GM19328 (cell line): ENCODE results near the gene HES7.
A peak's percentile ranks its signal among the peaks of the same experiment; 100 is the strongest.

ENCODE experiments used
- ATAC-seq: cut with Tn5 transposase; IDR thresholded peaks from one replicate; pipeline ENCODE4 v1.9.1; 2021; ENCODE audit warnings: mild to moderate bottlenecking, moderate library complexity; ENCODE audit not compliant: unreplicated experiment

HES7 gene

GRCh38 chr17:8143581-8144400 is 19.9 kb upstream of the HES7 start:
- ATAC-seq = no peak

- ATAC-seq = no peak
Observed at GRCh38 chr17:8142887-8143580, 19.1 kb upstream of the HES7 start.

- ATAC-seq = no peak
Observed at GRCh38 chr17:8142158-8142886, 18.4 kb upstream of the HES7 start.

GRCh38 chr17:8141741-8142140 is 17.8 kb upstream of the HES7 start:
- ATAC-seq = no peak

- ATAC-seq = no peak
Observed at GRCh38 chr17:8141045-8141444, 17.1 kb upstream of the HES7 start.

- no peak for ATAC-seq
Observed at GRCh38 chr17:8140065-8141029, 16.4 kb upstream of the HES7 start.

- ATAC-seq = peak; percentile 83
Observed at GRCh38 chr17:8138672-8139371, 14.9 kb upstream of the HES7 start.

- ATAC-seq = no peak
Observed at GRCh38 chr17:8138374-8138671, 14.4 kb upstream of the HES7 start.

- no peak for ATAC-seq
Observed at GRCh38 chr17:8137645-8138373, 13.9 kb upstream of the HES7 start.

GRCh38 chr17:8133941-8134340 is 10.0 kb upstream of the HES7 start:
- no peak for ATAC-seq

- no peak for ATAC-seq
Observed at GRCh38 chr17:8133399-8133798, 9.5 kb upstream of the HES7 start.

- ATAC-seq = no peak
Observed at GRCh38 chr17:8131844-8132441, 8.0 kb upstream of the HES7 start.

GRCh38 chr17:8128125-8128784 is 4.3 kb upstream of the HES7 start:
- ATAC-seq = no peak

- no peak for ATAC-seq
Observed at GRCh38 chr17:8126491-8127066, 2.7 kb upstream of the HES7 start.

GRCh38 chr17:8125947-8126490 is 2.1 kb upstream of the HES7 start:
- no peak for ATAC-seq

GRCh38 chr17:8125154-8125946 is 1.4 kb upstream of the HES7 start:
- no peak for ATAC-seq
